NCI-H146 (cell line): ENCODE data around the gene ELF1.
"Not testable (repeated sequence)": the region's sequence is repeated elsewhere in the genome, so short reads cannot be mapped to it uniquely, and the experiment has no call there.

Experiments
- DNase-seq: peaks from one replicate; lab custom pipeline; 2025; lab: John Stamatoyannopoulos, UW

ELF1 gene

GRCh38 chr13:40884175-40884574 is 134.9 kb downstream of the ELF1 start:
- not testable (repeated sequence) for DNase-seq
